NK-92 treated with Interleukin-12 subunit alpha and Interleukin-12 subunit beta, amount 100 ng/mL, for 24 hours (cell line): ENCODE data around the gene HOXB3.

ENCODE experiments used
- DNase-seq: peaks from one replicate; lab custom pipeline; 2025; lab: John Stamatoyannopoulos, UW

The HOXB3 gene

DNA sequence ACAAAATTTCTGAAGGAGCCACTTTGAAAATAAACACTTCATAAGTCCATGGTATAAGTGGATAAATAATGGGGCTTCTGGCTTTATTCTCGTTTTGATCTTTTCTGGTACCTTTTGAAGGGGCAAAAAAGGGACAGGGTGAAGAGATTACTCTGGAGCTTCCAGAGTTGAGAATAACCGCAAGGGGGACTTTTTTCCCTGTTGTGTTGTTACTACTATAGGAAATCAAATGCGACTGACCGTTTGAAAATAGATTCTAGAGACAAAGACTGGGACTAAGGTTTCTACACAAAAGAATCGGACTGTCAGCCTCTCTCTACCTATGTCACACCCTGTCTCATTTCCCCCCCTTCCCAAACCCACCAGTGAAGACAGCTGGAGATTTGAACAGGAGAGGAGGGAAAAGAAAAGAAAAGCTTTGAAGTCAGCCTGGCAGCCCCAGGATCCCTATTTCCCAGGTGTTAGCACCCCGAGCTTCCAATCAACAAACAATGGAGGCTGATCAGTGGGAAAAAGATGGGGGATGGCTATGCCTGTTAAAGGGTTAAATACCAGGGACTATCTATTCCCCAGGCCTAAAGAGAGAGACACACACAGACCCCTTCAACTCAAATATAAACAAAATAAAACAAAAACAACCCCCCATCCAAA, 20.2 kb downstream of the HOXB3 start:
- DNase-seq: no peak

DNA sequence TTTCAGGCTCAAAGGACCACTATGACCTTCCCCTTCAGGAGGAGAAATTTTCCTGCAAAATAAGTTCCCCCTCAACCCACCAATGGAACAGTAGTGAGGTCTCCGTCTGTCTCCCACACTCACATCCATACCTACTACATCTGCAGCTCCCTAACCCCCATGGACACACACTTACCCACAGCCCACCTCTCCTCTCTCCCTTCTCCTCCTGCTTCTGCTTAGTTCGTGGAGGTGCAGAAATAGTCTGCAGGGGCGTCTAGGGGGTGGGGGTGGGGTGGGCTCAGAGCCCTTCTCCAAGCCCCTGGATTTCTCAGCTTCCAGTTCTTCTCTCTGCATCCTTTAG, 20.8 kb downstream of the HOXB3 start:
- DNase-seq: no peak

DNA sequence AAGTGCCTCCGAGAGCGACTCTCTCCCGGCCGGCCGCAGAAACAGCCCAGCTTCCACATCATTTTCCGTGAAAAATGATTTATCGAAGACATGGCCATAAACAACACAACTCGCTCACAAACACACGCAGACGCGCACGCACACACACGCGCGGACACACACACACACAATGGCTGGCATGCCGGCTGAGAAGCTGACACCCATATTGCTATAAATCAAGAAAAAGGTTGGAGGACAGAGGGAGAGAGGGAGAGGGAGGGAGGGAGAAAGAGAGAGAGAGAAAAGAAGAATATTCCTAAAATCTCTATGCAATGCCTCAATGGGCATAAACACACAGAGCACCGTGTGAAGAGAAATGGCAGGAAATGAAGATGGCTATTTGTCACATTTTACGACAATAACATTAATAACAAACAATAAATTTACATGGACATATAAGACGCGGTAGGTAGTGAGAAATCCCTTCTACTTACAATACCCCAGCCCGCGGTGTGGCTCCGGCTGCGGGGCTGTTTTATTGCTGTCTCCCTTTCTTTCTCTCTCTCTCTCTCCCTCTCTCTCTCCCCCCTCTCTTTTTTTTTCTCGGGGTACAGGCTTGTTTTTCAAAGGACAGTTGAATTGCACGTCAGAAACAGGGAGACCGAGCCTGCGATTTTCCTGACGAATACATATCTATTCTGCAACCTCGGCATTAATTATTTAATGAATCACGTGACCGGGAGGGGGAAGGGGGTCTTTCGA, 21.4 kb downstream of the HOXB3 start:
- no peak for DNase-seq

DNA sequence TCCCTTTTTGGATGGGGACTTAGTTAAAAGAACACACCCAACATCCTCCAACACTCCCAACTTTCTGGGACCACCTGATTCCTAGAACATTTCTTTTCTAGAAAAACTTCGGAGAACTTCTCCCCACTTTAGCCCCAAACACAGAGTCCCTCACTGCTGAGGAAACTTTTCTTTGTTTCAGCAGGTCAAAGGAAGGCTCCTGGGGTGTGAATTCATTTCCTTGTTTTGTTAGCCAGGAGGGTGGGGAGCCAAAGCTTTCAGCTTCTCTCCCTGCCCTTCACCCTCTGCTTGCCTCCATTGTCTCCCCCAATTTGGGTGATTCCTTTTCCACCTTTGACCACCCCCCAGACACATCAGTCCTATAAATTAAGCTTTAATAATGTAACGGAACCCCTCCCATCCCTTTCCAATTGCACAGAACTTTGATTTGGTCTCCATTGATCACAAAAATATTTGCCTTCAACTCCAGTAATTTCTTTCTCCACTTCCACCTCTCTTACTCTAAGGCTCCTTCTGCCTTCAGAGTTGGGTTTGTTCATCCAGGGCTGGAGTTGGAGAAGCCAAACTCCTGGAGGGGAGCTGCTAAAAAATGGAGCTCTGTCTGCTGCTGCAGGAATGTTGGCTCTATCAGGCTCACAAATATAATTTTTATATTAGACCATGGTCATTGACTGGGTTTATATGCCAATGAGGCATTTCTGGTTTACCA, 22.2 kb downstream of the HOXB3 start:
- DNase-seq: no peak

DNA sequence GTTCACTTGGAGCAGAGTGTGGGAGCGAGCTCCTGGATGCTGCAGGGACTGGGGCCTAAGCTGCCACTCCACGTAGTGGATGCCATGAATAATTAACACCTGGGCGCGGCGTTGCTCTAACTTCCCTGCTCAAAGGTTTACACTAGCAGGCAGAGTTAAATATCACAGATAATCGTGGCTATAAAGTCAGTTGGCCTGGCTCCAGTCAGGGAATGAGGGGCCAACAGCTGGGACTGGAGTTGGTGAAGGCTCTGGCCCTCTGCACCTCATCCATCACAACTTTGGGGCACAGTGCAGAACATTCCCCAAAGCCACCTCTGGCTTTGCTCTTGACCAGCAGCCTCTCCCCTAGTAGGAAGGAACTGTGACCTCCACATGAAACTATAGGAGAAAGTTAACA, 22.8 kb downstream of the HOXB3 start:
- DNase-seq: no peak

DNA sequence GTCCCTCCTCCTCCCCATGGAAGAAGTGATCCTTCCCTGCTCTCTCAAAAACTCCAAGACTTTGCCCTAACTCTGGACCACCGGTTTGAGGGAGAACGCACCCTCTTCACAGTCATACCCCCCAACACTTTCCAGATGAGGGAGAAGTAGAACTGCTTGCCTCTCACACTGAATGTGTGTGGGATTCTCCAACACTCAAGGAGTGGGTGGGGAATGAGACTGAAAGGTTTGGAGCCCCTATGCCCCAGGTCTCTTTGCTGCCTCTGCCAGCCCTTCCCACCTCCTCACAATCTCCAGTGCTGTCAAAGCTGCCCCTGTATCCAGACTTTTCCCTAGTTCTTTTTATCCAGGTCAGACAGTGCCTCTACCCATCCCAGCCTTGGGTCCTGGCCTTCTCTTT, 23.3 kb downstream of the HOXB3 start:
- DNase-seq: no peak

DNA sequence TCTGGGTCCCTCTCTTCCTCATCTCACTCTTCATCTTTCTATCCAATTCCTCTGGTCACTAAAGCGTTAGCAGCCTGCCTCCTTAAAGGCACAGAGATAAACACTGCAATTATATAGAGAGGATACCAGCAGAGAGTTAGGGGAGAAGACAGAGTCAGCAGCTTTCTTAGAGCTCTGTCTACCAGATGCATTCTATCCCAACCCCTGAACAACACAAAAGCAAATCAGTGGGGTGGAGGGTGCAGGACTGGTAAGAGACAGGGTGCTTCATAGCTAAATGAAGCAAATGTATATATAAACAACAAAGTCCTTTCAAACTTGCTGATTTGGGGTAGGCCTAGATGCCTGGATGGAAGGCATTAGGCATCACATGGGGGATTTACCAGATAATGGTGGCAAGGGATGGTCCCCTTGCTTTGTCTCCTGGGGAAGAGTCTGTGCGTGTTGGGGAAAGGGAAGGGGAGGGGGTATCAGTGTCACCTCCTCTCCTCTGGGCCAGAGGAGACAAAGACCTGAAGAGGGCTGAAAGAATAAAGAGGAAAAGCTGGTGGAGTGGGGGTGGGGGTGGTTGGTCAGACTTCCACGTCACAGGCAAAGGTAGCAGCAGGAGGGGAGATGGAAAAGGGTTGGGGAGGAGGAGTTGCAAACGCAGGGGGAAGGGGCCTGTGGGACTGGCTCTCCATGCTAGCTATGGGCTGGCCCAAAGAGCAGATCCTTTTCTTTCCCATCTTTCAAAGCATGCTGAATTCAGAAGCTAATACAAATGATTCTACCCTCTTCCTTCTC, 23.9 kb downstream of the HOXB3 start:
- DNase-seq: no peak

DNA sequence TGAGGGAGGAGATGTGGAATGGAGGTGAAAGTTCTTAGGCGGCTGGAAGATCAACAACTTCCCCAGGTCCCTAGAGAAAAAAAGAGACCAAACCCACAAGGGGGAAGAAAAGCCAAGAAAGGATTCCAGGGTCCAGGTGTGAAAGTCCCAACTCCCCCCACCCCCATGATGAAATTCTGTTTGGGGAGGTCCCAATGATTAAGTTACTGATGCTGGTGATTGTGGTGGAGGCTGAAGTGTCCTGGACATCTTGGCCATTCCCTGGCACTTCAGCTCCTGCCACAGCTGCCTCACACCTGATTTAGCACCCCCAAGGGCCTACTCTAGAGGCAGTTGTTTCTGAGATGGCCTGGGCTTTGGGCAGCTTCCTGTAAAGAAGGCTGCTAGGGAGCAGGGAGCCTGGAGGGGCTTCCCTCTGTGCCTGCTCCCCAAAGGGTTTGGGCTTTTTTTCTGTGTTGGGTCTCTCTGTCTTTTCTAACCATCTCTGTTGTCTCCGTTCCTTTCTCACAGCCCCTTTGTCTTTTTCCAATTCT, 25.0 kb downstream of the HOXB3 start:
- DNase-seq: no peak

DNA sequence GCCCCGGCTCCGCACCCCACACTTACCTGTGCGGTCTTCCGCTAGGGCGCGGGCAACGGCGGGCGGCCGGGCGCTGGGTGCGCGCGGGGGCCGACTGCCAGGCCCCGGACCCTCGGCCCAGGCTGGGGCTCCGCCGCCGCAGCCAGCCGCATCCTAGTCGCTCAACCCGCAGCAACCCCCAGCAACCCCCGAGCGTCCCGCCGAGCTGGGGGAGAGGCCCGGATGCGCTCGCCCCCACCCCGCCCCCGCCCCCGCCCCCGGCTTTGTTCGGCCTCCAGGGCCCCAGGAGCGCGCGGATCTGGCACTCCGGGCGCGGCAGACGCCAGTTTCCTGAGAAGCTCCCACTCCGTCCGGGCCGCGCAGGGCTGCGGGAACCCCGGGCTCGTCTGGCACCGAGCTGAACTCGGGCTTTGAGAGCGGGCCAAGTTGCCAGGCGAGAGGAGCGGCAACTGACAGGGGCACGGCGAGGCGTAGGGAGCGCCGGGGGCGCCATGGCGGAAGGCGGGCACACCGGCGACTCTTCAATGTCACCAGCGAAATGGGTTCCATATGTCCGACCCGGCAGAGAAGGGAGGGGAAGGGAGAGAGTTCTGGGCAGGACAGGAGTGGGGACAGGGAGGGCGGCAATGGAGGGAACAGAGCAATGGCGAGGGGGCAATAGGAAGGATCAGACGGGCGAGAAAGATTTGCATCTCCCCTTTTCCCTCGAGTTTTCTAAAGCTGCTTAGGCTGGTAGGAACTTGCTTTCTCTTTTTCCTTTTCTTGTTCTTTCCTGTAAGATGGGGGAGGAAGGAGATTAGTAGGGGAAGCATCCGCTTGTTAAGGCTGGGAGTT, 25.6 kb downstream of the HOXB3 start:
- DNase-seq: no peak

DNA sequence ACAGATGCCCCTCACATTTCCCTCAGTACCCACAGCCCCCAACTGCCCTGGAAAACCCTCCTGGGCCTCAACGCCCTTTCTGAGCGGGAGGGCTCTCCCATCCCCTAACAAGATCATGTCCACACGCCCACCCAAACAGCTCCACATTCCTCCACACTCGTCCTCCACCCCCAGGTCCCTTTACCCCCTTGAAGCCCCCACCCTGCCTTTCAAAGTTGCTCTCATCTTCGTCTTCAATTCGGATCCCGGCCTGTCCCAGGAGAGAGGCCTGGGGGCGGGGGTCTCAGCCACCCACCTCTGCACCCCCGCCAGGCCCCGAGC, 26.2 kb downstream of the HOXB3 start:
- no peak for DNase-seq

DNA sequence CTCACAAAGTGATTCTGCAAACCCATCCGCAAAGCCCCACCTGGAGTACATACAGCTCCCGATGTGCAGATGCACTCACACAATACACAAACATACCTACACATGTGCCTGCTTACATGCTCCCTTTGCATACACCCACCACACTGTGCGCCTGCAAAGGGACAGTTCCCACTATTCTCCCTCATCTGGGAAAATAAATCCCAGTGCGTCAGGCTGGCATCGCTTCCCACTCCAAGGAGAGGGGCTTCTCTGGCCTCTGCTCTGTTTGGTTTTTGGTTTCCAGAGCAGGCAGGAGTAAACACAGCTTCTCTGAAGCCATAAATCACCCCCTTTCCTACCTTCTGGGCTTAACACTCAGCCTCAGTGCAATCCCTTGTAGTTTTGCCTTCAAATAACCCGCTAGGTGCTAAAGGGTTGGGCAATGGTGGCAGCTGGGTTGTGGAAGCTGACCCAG, 26.6 kb downstream of the HOXB3 start:
- DNase-seq: no peak

DNA sequence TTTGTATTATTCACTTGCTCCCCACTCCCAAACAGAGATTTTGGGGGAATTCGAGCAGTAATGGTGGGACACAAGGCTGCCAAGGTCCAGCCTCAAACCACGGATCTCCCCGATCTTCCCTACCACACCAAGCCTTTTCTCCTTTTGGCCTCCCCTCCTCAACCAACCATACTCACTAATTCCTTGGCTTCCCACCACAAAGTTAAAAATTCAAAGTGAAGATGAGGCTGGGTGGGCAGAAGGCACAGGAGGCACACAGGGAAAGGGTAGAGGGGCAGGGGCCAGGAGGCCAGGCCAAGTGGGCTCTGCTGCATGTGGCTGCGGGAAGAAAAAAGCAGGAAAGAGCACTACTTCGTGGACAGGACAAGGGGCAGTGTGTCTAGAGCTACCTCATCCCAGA, 27.1 kb downstream of the HOXB3 start:
- DNase-seq: no peak

DNA sequence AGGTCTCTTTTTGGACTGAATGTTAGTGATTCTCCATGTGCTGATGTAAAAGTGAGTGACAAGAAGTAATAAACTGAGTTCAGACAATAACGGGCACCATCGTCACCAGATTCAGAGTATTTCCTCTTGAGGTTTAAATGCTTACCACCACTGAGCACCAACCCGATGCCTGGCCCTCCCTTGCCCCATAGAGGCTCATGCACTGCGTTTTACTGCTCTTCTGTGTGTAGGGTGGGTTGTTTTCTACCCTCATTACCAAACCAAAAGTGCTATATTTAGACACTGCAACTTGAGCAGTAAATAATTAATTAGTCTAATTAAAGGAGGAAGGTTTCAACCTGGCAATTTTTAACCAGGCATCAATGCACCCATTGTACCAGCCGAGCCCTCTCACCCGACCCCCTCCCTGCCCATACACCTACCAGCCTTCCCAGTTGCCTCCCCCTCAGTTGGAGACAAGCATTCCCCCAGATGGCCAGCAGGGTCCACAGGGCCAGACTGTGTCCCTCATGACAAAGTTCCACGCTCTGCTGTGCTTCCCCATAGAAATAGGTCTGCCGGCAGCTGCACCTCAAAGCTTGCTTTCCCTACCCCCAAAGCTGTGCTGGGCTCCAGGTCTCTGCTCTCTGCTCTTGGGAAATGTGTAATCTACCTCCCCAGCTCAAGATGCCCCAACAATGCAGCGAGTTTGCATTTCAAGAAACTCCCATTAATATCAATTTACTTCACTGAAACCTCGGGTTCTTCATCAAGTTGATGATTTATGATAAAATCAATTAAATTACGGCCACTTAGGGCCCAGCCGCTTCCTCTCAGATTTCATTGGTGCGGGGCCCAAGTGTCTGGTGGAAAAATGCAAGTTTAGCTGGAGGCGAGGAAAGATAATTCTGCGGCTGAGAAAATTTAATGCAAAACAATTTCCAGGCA, 27.9 kb downstream of the HOXB3 start:
- no peak for DNase-seq

DNA sequence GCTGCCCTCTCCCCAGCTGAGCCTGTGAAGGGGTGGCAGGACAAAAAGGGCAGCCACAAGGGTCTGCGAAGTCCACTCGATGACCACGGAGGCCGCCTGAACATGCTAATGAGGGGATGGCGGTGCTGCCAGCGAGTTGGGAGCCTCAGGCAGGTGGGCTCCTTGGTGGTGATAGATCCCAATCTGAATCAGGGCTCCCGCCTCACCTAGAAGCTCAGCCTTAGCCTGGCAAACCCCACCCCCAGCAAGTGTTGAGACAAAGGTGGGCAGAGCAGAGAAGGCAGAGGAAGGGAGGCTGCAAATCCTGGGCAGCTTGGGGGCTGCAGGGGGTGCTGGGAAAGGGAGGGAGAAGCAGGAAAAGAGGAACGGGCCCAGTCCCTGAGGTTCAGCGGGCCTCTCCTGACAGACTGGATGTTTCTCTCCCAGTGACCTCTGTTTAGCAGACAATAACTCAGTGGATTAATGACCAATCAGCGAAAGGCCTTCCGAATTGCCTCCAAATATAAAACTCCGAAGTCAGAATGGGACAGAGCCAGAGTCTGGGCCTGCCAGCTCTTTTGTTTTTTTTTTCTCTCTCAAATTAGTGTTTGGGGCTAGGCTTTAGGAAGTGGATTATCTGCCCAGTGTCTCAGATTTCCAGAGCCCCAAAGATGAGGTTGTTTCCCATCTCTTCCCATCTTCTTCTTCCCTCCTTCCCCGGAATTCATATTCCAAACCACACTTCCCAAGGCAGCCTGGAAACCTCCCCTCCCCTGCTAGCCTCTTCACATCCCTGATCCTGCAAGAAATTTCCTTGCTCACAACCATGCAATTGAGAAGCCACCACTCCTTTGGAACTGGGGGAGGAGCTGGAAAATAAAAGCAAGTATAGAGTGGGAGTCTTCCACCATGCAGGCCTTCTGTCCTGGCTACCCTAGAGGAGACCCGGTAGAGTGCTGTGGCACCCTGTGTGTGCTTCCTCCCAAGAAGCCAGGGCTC, 29.9 kb downstream of the HOXB3 start:
- DNase-seq: no peak

DNA sequence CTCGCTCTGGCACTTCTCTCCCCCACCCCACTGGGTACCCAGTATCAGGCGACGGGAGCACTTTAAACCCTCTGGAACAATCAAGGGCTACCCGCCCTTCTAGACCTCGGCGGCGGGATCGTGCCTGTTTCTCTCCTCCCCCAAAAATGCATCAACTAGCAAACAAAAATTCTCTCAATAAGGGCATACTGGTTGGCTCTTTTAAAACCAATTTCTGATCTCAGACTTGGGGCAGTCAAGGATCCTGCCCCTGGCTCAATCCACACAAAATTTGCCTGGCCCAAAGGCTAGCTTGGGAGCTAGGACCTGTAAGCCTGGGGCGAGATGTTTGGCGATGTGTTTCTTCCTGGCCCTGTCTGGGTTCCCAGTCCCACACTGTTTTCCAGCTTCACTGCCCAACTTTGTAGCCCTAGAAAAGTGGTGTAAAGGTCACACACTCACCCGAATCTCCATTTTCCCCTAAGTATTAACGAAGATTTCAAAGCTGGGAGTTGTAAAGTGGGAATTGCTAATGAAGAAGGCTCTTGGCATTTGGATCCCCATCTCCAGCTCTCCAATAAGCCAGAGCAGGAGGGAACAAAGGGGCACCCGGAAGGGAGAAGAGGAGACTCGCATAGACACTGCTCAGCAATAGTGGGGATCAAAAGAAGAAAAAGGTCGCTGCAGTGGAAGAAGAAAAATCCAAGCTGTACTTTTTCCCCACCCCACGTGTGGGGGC, 30.8 kb downstream of the HOXB3 start:
- DNase-seq: no peak

DNA sequence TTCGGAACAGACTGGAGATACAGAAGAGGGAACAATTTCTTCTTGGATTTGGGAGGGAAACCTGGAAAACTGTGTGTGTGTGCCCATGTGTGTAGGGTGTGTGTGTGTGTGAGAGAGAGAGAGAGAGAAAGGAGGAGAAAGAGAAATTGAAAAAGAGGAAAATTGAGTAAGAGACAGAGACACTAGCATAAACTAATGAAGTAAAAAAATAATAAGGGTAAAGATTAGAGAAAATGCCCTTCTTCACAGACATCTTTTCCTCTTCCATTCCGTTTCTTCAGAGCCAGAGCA, 31.3 kb downstream of the HOXB3 start:
- no peak for DNase-seq

DNA sequence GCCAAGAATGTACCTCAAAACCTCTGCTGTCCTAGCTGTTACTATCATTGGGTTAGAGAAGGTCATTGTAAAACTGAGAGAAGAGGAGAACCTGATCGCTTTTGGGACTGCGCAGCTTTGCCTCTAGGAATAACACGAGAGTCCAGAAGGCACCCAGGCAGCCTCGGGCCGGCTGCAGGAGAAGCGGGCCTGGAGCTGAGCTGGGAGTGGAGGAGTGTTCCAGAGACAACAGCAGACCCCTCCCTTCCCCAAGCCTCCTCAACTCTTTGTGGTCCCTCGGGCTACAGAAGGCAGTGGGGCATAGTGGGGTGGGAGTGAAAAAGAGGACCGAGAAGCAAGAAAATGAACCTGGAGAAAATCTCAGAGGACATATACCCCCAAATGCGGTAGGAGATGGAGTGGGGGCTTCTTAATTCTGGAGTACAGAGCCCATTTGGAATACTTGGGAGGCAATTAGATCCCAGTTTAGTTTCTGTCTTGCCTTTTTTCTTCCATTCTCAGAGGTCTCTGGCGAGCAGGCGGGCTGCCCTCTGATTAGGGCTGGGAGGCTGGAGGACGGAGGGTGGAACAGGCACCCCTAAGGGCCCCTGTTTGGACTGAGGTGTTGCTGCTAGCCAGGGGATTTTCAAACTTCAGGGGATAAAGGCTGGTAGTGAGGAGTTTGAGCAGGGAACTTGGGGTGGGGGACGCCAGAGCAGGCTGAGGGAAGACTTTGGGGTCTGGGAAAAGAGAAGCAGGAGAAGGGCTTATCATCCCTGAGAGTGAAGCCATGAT, 31.8 kb downstream of the HOXB3 start:
- no peak for DNase-seq
